CD8-positive, alpha-beta memory T cell (primary cell): ENCODE results near the gene ATP13A3. TPM values are rescaled to one million over a fixed set of nuclear protein-coding genes. Genes with fewer than 3 reads are reported as not detected.

Experiments used
- CTCF ChIA-PET: fragments of 350-600 bp; sonication (Branson Sonifier 250); formaldehyde crosslinking; loops from one replicate; lab custom pipeline; 2021; ENCODE audit warnings: antibody characterized with exemption; lab: Charles Lee
- POLR2A ChIA-PET: fragments of 350-600 bp; sonication (Branson Sonifier 250); formaldehyde crosslinking; loops from one replicate; lab custom pipeline; 2021; ENCODE audit warnings: antibody characterized with exemption; lab: Charles Lee
- DNase-seq, 5 donors: peaks; one replicate each; pipeline versions ENCODE4 v3.0.0 to v3.0.0-alpha.2; 2020 to 2022; ENCODE audit warnings: mixed read lengths in 1 of 5
- H3K27ac ChIP-seq: one replicate; pipeline ENCODE4 v1.7.0; 2013; ENCODE audit warnings: low read depth, mild to moderate bottlenecking, low read length, moderate library complexity
- H3K27me3 ChIP-seq: 2 replicates; pipeline ENCODE4 v1.7.0; 2013; ENCODE audit warnings: low read length, mild to moderate bottlenecking; ENCODE audit not compliant: insufficient read depth, poor library complexity, severe bottlenecking
- H3K36me3 ChIP-seq: 2 replicates; pipeline ENCODE4 v1.7.0; 2013; ENCODE audit warnings: mild to moderate bottlenecking, low read length, moderate library complexity; ENCODE audit not compliant: insufficient read depth
- H3K4me1 ChIP-seq: 2 replicates; pipeline ENCODE4 v1.7.0; 2013; ENCODE audit warnings: mild to moderate bottlenecking, low read length, moderate library complexity; ENCODE audit not compliant: insufficient read depth
- H3K4me3 ChIP-seq: 2 replicates; pipeline ENCODE4 v1.7.0; 2013; ENCODE audit warnings: mild to moderate bottlenecking, low read length
- H3K9me3 ChIP-seq: 2 replicates; pipeline ENCODE4 v1.7.0; 2013; ENCODE audit warnings: mild to moderate bottlenecking, low read length
- H3K27ac Mint-ChIP-seq, 8 donors: one replicate each; pipeline ENCODE4 v1.8.0; 2020 to 2021; ENCODE audit warnings: mixed read lengths in 8 of 8, mild to moderate bottlenecking in 6 of 8, inconsistent platforms in 3 of 8, moderate library complexity in 3 of 8
- H3K27me3 Mint-ChIP-seq, 2 donors: one replicate each; pipeline ENCODE4 v1.8.0; 2020 to 2021; ENCODE audit warnings: mixed read lengths in 2 of 2, mild to moderate bottlenecking in 1 of 2, moderate library complexity in 1 of 2
- H3K36me3 Mint-ChIP-seq, 3 donors: one replicate each; pipeline ENCODE4 v1.8.0; 2020 to 2021; ENCODE audit warnings: mixed read lengths in 3 of 3, inconsistent platforms in 1 of 3, mild to moderate bottlenecking in 1 of 3
- H3K4me1 Mint-ChIP-seq, 3 donors: one replicate each; pipeline ENCODE4 v1.8.0; 2020 to 2021; ENCODE audit warnings: mixed read lengths in 3 of 3, inconsistent platforms in 1 of 3, mild to moderate bottlenecking in 1 of 3
- H3K4me3 Mint-ChIP-seq, 7 donors: one replicate each; pipeline ENCODE4 v1.8.0; 2020 to 2021; ENCODE audit warnings: mixed read lengths in 7 of 7, mild to moderate bottlenecking in 6 of 7, moderate library complexity in 4 of 7, inconsistent platforms in 2 of 7
- H3K9me3 Mint-ChIP-seq, 5 donors: one replicate each; pipeline ENCODE4 v1.8.0; 2020 to 2022; ENCODE audit warnings: mixed read lengths in 5 of 5, mild to moderate bottlenecking in 3 of 5, moderate library complexity in 2 of 5, inconsistent platforms in 1 of 5
- polyA plus RNA-seq: library from polyadenylated mRNA; unstranded; fragments of 300-500 nt; fragmentation: Illumina TruSeq; gene quantifications from one replicate; pipeline ENCODE4 v1.2.3, GENCODE V29; 2021
- total RNA-seq, 2 experiments: library from RNA; stranded (reverse); gene quantifications; one replicate each; pipeline ENCODE4 v1.2.3, GENCODE V29; 2021

ATP13A3 gene
- total and polyA plus RNA-seq, 3 experiments from 2014 or later, result 10.5 to 165 (median 144) TPM

DNA sequence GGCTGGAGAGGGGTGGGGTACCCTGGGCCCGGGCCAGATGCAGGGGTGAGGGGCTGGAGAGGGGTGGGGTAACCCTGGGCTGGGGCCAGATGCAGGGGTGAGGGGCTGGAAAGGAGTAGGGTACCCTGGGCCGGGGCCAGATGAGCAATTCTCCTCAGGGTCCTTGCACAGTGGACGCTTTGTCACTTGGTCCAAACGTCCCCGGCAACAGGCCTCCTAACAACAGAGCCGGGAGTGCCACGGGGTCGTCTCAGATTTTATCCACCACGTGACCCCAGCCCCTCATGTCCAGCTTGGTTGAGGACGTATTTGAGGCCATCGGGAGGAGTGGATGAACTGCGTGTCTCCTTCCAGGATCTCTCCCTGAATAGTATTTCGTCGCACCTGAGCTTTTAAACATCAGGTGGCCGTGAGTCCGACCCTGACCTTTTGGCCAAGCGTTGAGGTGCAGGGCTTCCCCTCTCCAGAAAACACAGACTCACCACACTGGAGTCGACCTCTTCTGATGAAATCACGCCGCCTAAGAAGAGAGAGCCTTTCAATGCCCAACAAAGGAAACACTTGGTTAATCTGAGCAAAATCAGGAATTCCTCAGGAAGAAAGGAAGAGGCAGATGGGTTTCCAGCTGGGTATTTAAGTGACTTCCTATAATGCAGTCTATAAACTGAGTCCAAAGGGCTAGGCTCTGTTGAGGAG lies 104.5 kb downstream of the ATP13A3 start:
- no peaks in the 10 kb centered on the region for H3K27me3 ChIP-seq
- H3K36me3 ChIP-seq, result no peaks in the 10 kb centered on the region
- ChIA-PET POLR2A (no interaction called here), CTCF (no interaction called here)
- DNase-seq, result no peak
- Mint-ChIP-seq H3K27me3 (peaks cover 18 to 33% of the 10 kb centered on the region in 2 donors), H3K9me3 (no peaks in the 10 kb centered on the region), H3K36me3 (no peaks in the 10 kb centered on the region), H3K4me3 (no peak overlapping the region), H3K4me1 (no peaks in the 10 kb centered on the region), H3K27ac (no peak overlapping the region)
- no peaks in the 10 kb centered on the region for H3K4me1 ChIP-seq
- no peak overlapping the region for H3K27ac ChIP-seq
- H3K9me3 ChIP-seq, result no peaks in the 10 kb centered on the region
- no peak overlapping the region for H3K4me3 ChIP-seq

DNA sequence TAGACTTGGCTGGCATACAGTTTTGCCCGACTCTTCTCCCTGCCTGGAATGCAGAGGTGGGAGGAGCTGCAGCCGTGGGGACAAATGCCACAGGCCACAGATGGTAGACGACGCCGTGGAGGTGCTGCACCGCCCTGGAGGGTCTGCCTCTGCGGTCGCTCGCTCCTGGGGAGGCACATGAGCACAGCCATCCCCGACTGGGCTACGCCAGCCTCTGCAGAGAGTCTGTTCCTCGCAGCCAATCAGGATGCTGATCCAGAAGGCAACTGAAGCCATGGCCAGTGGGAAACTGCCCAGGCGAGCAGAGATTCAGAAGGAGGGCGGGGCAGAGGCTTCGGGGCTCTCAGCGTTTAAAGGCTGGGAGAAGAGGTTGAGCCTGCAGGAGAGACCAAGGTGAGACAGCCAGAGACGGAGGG lies 105.3 kb downstream of the ATP13A3 start:
- Histone ChIP-seq H3K4me1 (no peaks in the 10 kb centered on the region), H3K4me3 (no peak overlapping the region), H3K27me3 (no peaks in the 10 kb centered on the region), H3K36me3 (no peaks in the 10 kb centered on the region), H3K9me3 (no peaks in the 10 kb centered on the region), H3K27ac (no peak overlapping the region)
- no peaks in the 10 kb centered on the region for H3K9me3 Mint-ChIP-seq
- no peak overlapping the region for H3K4me3 Mint-ChIP-seq
- no peaks in the 10 kb centered on the region for H3K36me3 Mint-ChIP-seq
- H3K27me3 Mint-ChIP-seq, result peaks cover 18 to 31% of the 10 kb centered on the region in 2 donors
- POLR2A ChIA-PET, result no interaction called here
- DNase-seq, result no peak
- CTCF ChIA-PET, result interaction anchor here (0.6 kb wide), 1 partner anchor 15 kb away, joined by 3 read pairs; no protein-coding TSS in a partner anchor
- H3K4me1 Mint-ChIP-seq, result no peaks in the 10 kb centered on the region
- no peak overlapping the region for H3K27ac Mint-ChIP-seq

DNA sequence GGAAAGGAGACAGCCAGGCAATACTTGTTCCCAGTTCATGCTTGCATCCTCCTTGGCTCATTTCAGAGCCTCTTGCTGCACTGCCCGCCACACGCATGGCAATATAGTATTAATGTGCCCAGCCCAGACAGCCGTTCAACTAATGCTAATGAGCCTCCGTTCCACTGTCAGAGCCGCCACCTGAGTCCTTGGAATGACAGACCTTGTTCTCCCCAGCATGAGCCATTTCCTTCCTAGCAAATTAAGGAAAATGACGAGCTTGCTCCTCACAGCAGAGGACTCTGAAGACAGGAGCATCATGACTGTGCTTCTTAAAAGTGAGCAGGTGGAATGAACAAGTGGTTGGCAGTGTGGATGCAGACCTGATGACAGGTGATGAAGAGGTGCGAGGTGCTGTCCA lies 106.5 kb downstream of the ATP13A3 start:
- H3K27ac ChIP-seq, result no peak overlapping the region
- H3K4me3 ChIP-seq, result no peak overlapping the region
- H3K9me3 ChIP-seq, result no peaks in the 10 kb centered on the region
- no peaks in the 10 kb centered on the region for H3K9me3 Mint-ChIP-seq
- ChIA-PET CTCF (no interaction called here), POLR2A (no interaction called here)
- no peaks in the 10 kb centered on the region for H3K36me3 ChIP-seq
- no peaks in the 10 kb centered on the region for H3K4me1 ChIP-seq
- DNase-seq, result no peak
- no peaks in the 10 kb centered on the region for H3K4me1 Mint-ChIP-seq
- no peak overlapping the region for H3K4me3 Mint-ChIP-seq
- H3K36me3 Mint-ChIP-seq, result no peaks in the 10 kb centered on the region
- H3K27me3 Mint-ChIP-seq, result peaks cover 18 to 42% of the 10 kb centered on the region in 2 donors
- H3K27ac Mint-ChIP-seq, result no peak overlapping the region
- H3K27me3 ChIP-seq, result no peaks in the 10 kb centered on the region

GRCh38 chr3:194379651-194380050 lies 107.2 kb downstream of the ATP13A3 start:
- POLR2A ChIA-PET, result no interaction called here

DNA sequence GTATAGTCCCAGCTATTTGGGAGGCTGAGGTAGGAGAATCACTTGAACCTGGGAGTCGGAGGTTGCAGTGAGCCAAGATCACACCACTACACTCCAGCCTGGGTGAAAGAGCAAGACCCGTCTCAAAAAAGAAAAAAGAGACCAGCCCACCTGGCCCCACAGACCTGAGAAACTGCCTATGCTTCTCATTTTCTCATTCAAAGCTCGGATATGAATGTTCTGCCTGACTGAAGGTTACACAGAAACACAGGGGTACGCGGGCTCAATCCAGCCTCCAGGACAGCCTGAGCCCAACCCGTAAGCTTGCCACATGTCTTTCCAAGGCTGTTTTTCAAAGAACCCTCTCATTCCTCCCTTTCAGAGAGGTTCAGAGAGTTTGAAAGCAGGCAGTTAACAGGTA lies 107.6 kb downstream of the ATP13A3 start:
- ChIA-PET CTCF (no interaction called here), POLR2A (no interaction called here)
- no peaks in the 10 kb centered on the region for H3K36me3 Mint-ChIP-seq
- H3K27ac Mint-ChIP-seq, result no peak overlapping the region
- Histone ChIP-seq H3K36me3 (no peaks in the 10 kb centered on the region), H3K4me1 (no peaks in the 10 kb centered on the region), H3K27ac (no peak overlapping the region), H3K4me3 (no peak overlapping the region), H3K27me3 (no peaks in the 10 kb centered on the region), H3K9me3 (no peaks in the 10 kb centered on the region)
- DNase-seq, result no peak
- no peak overlapping the region for H3K4me3 Mint-ChIP-seq
- H3K27me3 Mint-ChIP-seq, result peaks cover 17 to 51% of the 10 kb centered on the region in 2 donors
- H3K9me3 Mint-ChIP-seq, result no peaks in the 10 kb centered on the region
- H3K4me1 Mint-ChIP-seq, result no peaks in the 10 kb centered on the region

More at GRCh38 chr3:194379651-194380050, 107.2 kb downstream of the ATP13A3 start:
- Histone ChIP-seq H3K4me3 (no peak overlapping the region), H3K9me3 (no peaks in the 10 kb centered on the region), H3K27me3 (no peaks in the 10 kb centered on the region), H3K27ac (no peak overlapping the region), H3K36me3 (no peaks in the 10 kb centered on the region), H3K4me1 (no peaks in the 10 kb centered on the region)
- no peak for DNase-seq
- CTCF ChIA-PET, result no interaction called here
- Mint-ChIP-seq H3K27me3 (peaks cover 18 to 48% of the 10 kb centered on the region in 2 donors), H3K4me1 (no peaks in the 10 kb centered on the region), H3K36me3 (no peaks in the 10 kb centered on the region), H3K9me3 (no peaks in the 10 kb centered on the region), H3K4me3 (no peak overlapping the region), H3K27ac (no peak overlapping the region)

DNA sequence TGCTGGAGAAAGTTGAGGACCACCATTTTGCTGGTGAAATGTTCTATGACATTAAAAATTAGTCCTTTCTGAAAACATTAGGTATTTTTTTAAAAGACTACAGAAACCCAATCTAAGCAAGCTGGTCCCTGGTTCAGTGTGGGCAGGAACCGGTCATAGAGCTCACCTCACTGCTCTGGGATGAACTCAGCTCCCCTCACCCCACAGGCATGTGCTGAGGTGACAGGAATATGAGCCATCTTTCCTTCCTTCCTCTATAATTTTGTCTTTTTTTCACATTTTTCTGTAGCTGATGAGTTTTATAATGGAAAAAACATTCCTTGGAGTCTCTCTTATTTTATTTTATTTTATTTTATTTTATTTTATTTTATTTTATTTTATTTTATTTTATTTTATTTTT lies 109.1 kb downstream of the ATP13A3 start:
- Mint-ChIP-seq H3K9me3 (no peaks in the 10 kb centered on the region), H3K27me3 (peaks cover 14 to 47% of the 10 kb centered on the region in 2 donors), H3K27ac (no peak overlapping the region), H3K4me1 (no peaks in the 10 kb centered on the region), H3K4me3 (no peak overlapping the region), H3K36me3 (no peaks in the 10 kb centered on the region)
- Histone ChIP-seq H3K9me3 (no peaks in the 10 kb centered on the region), H3K27me3 (no peaks in the 10 kb centered on the region), H3K36me3 (no peaks in the 10 kb centered on the region), H3K4me3 (no peak overlapping the region), H3K27ac (no peak overlapping the region), H3K4me1 (no peaks in the 10 kb centered on the region)
- POLR2A ChIA-PET, result no interaction called here
- DNase-seq, result no peak
- CTCF ChIA-PET, result interaction anchor here (0.9 kb wide), 2 partner anchors 20 to 62 kb away, joined by 3 read pairs; no protein-coding TSS in a partner anchor

GRCh38 chr3:194376241-194376560 lies 110.6 kb downstream of the ATP13A3 start:
- Histone ChIP-seq H3K36me3 (no peaks in the 10 kb centered on the region), H3K4me3 (no peak overlapping the region), H3K9me3 (no peaks in the 10 kb centered on the region)

DNA sequence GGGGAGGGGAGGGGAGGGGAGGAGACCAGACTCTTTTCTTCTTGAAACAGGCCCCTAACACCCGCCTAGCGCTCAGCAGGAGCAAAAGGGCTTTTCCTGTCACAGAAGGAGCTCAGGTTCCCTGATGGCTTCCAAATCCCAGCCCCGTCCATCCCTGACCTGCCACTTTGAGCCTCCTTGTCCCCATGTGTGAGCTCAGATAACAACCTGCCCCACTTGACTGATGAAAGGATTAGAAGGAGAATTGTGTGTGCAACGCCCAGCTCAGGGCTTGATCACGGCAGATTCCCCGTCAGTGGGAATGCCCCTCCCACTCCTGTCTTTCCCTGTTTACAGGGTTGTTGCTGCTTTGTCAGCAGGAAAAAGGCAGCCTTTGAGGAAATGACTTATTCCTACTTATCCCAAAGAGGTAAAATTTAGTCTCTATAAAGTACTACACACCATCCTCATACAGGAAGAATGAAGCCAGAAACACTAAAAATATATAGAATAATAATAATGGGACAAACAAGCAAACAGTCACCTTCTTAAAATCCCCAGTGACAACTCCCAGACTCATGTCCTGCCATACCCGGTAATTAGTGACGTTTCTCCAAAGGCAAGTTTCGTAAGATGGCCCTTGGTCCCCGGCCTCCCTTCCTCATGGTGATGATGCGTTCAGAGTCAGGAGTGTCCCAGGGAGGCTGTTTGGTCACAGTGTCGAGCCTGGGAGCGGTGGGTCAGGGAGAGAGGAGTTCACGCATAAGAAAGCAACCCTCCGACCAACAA lies 111.1 kb downstream of the ATP13A3 start:
- H3K9me3 Mint-ChIP-seq, result no peaks in the 10 kb centered on the region
- H3K36me3 ChIP-seq, result no peaks in the 10 kb centered on the region
- H3K9me3 ChIP-seq, result no peaks in the 10 kb centered on the region
- H3K4me3 ChIP-seq, result no peak overlapping the region
- no peaks in the 10 kb centered on the region for H3K4me1 Mint-ChIP-seq
- no peak overlapping the region for H3K27ac ChIP-seq
- no peaks in the 10 kb centered on the region for H3K27me3 ChIP-seq
- no peak for DNase-seq
- H3K27me3 Mint-ChIP-seq, result peaks cover 19 to 55% of the 10 kb centered on the region in 2 donors
- no peak overlapping the region for H3K4me3 Mint-ChIP-seq
- H3K27ac Mint-ChIP-seq, result no peak overlapping the region
- no peaks in the 10 kb centered on the region for H3K36me3 Mint-ChIP-seq
- ChIA-PET CTCF (interaction anchor here (1.0 kb wide), 1 partner anchor 32 kb away, joined by 3 read pairs; no protein-coding TSS in a partner anchor), POLR2A (no interaction called here)
- H3K4me1 ChIP-seq, result no peaks in the 10 kb centered on the region

More at GRCh38 chr3:194376241-194376560, 110.6 kb downstream of the ATP13A3 start:
- Mint-ChIP-seq H3K36me3 (no peaks in the 10 kb centered on the region), H3K4me3 (no peak overlapping the region), H3K27me3 (peaks cover 16 to 52% of the 10 kb centered on the region in 2 donors), H3K4me1 (no peaks in the 10 kb centered on the region), H3K9me3 (no peaks in the 10 kb centered on the region), H3K27ac (no peak overlapping the region)
- no peak overlapping the region for H3K27ac ChIP-seq
- POLR2A ChIA-PET, result no interaction called here
- no peaks in the 10 kb centered on the region for H3K4me1 ChIP-seq
- DNase-seq, result no peak
- CTCF ChIA-PET, result no interaction called here
- no peaks in the 10 kb centered on the region for H3K27me3 ChIP-seq
